K562 (cell line): Measurements from ENCODE around the gene HVCN1.
"Not testable (repeated sequence)": the region's sequence is repeated elsewhere in the genome, so short reads cannot be mapped to it uniquely, and the experiment has no call there.

Source experiments
- BDP1 ChIP-seq: IDR thresholded peaks from 3 replicates; pipeline ENCODE4 v1.6.1; 2011; ENCODE audit not compliant: insufficient read length, insufficient read depth
- CAMTA2 ChIP-seq: fragments of 250-450 bp; sonication (Bioruptor Pico); conservative IDR thresholded peaks from 2 replicates; pipeline ENCODE4 v1.5.1; 2022
- CTCF ChIP-seq, 3 experiments: IDR thresholded peaks in 2 of 3; conservative IDR thresholded peaks in 1 of 3; 2 replicates each; pipeline ENCODE4 v1.5.1; 2011 to 2012; ENCODE audit warnings: low read length in 3 of 3, mild to moderate bottlenecking in 3 of 3, control low read depth in 2 of 3, improper control_type of control experiment in 1 of 3, inconsistent platforms in 1 of 3, low read depth in 1 of 3, mixed read lengths in 1 of 3, moderate library complexity in 1 of 3; ENCODE audit not compliant: insufficient read depth in 2 of 3
- HDAC2 ChIP-seq: fragments of 450-650 bp; IDR thresholded peaks from 2 replicates; pipeline ENCODE4 v1.6.1; 2016; ENCODE audit warnings: mild to moderate bottlenecking
- HMBOX1 ChIP-seq: sonication (generic); IDR thresholded peaks from 2 replicates; pipeline ENCODE4 v1.6.1; 2016
- MAFK ChIP-seq: IDR thresholded peaks from 2 replicates; pipeline ENCODE4 v1.6.1; 2011; ENCODE audit warnings: low read length, improper control_type of control experiment
- NBN ChIP-seq: fragments of 450-650 bp; IDR thresholded peaks from 2 replicates; pipeline ENCODE4 v1.6.1; 2016; ENCODE audit warnings: low read depth, mild to moderate bottlenecking
- NFE2L1 ChIP-seq: fragments of 450-650 bp; IDR thresholded peaks from 2 replicates; pipeline ENCODE4 v1.6.1; 2016; ENCODE audit warnings: missing genetic modification characterization, low read depth, mild to moderate bottlenecking, missing compliant biosample characterization, moderate library complexity, borderline replicate concordance
- NR3C1 ChIP-seq: sonication (generic); formaldehyde crosslinking; IDR thresholded peaks from 2 replicates; pipeline ENCODE4 v1.8.1; 2022; ENCODE audit warnings: missing genetic modification reagents
- SPI1 ChIP-seq: IDR thresholded peaks from 2 replicates; pipeline ENCODE4 v1.6.1; 2011; ENCODE audit warnings: low read depth, low read length, control low read depth, borderline replicate concordance
- TAF1 ChIP-seq: IDR thresholded peaks from 2 replicates; pipeline ENCODE4 v1.6.1; 2011; ENCODE audit warnings: mild to moderate bottlenecking, low read length, moderate library complexity; ENCODE audit not compliant: insufficient read depth, control insufficient read depth, severe bottlenecking; ENCODE audit errors: extremely low read depth
- TF ChIP-seq, protein P1 (sequence below): fragments of 450-650 bp; IDR thresholded peaks from 2 replicates; pipeline ENCODE4 v1.6.1; 2016; ENCODE audit warnings: mild to moderate bottlenecking, moderate library complexity

DNA sequence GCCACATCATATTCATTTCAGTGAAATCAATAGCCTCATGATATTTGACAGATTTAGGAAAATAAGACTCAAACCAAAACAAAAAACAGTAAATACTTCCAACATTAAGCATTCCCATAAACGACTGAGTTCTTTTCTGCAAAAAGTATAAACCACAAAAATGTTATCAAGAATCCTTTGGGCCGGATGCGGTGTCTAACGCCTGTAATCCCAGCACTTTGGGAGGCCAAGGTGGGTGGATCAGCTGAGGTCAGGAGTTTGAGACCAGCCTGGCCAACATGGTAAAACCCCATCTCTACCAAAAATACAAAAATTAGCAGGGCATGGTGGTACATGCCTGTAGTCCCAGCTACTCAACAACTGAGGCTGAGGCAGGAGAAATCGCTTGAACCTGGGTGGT is 48.1 kb upstream of the HVCN1 start:
- not testable (repeated sequence) for TF ChIP-seq NFE2L1 (tag); SPI1; NR3C1 (CRISPR knock-in tag); CAMTA2 (CRISPR knock-in tag); NBN; BDP1; CTCF (IDR thresholded peaks at IDR 0.05 in 2 of 3, conservative IDR thresholded peaks at IDR 0.05 in 1 of 3; ENCODE audit: insufficient read depth in 2 of 3, low read depth in 1 of 3, low read length in 3 of 3); MAFK; TAF1; HDAC2; HMBOX1
- TF ChIP-seq, protein P1, sequence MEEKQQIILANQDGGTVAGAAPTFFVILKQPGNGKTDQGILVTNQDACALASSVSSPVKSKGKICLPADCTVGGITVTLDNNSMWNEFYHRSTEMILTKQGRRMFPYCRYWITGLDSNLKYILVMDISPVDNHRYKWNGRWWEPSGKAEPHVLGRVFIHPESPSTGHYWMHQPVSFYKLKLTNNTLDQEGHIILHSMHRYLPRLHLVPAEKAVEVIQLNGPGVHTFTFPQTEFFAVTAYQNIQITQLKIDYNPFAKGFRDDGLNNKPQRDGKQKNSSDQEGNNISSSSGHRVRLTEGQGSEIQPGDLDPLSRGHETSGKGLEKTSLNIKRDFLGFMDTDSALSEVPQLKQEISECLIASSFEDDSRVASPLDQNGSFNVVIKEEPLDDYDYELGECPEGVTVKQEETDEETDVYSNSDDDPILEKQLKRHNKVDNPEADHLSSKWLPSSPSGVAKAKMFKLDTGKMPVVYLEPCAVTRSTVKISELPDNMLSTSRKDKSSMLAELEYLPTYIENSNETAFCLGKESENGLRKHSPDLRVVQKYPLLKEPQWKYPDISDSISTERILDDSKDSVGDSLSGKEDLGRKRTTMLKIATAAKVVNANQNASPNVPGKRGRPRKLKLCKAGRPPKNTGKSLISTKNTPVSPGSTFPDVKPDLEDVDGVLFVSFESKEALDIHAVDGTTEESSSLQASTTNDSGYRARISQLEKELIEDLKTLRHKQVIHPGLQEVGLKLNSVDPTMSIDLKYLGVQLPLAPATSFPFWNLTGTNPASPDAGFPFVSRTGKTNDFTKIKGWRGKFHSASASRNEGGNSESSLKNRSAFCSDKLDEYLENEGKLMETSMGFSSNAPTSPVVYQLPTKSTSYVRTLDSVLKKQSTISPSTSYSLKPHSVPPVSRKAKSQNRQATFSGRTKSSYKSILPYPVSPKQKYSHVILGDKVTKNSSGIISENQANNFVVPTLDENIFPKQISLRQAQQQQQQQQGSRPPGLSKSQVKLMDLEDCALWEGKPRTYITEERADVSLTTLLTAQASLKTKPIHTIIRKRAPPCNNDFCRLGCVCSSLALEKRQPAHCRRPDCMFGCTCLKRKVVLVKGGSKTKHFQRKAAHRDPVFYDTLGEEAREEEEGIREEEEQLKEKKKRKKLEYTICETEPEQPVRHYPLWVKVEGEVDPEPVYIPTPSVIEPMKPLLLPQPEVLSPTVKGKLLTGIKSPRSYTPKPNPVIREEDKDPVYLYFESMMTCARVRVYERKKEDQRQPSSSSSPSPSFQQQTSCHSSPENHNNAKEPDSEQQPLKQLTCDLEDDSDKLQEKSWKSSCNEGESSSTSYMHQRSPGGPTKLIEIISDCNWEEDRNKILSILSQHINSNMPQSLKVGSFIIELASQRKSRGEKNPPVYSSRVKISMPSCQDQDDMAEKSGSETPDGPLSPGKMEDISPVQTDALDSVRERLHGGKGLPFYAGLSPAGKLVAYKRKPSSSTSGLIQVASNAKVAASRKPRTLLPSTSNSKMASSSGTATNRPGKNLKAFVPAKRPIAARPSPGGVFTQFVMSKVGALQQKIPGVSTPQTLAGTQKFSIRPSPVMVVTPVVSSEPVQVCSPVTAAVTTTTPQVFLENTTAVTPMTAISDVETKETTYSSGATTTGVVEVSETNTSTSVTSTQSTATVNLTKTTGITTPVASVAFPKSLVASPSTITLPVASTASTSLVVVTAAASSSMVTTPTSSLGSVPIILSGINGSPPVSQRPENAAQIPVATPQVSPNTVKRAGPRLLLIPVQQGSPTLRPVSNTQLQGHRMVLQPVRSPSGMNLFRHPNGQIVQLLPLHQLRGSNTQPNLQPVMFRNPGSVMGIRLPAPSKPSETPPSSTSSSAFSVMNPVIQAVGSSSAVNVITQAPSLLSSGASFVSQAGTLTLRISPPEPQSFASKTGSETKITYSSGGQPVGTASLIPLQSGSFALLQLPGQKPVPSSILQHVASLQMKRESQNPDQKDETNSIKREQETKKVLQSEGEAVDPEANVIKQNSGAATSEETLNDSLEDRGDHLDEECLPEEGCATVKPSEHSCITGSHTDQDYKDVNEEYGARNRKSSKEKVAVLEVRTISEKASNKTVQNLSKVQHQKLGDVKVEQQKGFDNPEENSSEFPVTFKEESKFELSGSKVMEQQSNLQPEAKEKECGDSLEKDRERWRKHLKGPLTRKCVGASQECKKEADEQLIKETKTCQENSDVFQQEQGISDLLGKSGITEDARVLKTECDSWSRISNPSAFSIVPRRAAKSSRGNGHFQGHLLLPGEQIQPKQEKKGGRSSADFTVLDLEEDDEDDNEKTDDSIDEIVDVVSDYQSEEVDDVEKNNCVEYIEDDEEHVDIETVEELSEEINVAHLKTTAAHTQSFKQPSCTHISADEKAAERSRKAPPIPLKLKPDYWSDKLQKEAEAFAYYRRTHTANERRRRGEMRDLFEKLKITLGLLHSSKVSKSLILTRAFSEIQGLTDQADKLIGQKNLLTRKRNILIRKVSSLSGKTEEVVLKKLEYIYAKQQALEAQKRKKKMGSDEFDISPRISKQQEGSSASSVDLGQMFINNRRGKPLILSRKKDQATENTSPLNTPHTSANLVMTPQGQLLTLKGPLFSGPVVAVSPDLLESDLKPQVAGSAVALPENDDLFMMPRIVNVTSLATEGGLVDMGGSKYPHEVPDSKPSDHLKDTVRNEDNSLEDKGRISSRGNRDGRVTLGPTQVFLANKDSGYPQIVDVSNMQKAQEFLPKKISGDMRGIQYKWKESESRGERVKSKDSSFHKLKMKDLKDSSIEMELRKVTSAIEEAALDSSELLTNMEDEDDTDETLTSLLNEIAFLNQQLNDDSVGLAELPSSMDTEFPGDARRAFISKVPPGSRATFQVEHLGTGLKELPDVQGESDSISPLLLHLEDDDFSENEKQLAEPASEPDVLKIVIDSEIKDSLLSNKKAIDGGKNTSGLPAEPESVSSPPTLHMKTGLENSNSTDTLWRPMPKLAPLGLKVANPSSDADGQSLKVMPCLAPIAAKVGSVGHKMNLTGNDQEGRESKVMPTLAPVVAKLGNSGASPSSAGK: not testable (repeated sequence)
